ENCODE measurements around the gene APP.

DNA sequence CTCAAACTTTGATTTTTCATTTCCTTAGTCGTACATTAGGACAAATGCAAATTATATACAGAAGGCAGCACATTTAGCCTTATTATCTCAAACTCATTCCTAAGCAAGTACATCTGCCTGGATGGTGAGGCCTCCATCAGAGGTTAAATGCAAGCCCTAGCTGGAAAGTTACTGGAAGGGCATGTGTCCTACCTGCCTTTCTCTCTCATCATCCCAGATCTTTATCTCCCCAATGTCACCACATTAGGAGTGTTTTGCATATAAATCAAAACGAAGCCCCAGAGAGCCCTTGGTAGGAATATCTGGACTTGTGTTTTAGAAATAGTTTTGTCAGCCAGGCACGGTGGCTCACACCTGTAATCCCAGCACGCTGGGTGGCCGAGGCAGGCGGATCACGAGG is 35.0 kb downstream of the APP start:
- no peak for TF ChIP-seq CTCF (IDR thresholded peaks at IDR 0.05; ENCODE audit: poor library complexity)
- TF ChIP-seq EZH2 (IDR thresholded peaks at IDR 0.05; ENCODE audit: borderline replicate concordance): no peak
- no peak for TF ChIP-seq EZH2phosphoT487 (IDR thresholded peaks at IDR 0.05; ENCODE audit: low read depth, severe bottlenecking, unreplicated experiment)
